ENCODE measurements around the gene OMA1.

Gene OMA1

DNA sequence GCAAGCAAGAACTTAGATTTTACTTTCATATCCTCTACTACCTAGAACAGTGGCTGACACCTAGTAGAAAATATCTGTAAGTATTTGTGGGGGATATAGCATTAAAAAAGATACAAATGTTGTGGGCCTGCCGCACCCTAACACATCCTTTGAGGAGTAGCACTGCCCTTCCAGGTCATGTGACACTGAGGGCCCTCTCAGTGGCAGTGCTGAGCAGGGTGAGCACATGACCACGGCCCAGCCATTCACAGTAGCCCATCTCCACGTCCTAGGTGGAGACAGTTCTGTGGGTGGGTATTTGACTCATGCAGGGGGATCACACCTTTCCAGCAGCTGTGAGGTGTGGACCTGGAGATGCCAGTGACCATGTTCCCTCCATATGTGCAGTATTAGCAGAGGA, 108.9 kb downstream of the OMA1 start:
- H3K4me3 ChIP-seq (replicated peaks; ENCODE audit: low read depth, low read length) = no peak overlapping the region
- peak; percentile 20 for DNase-seq (ENCODE audit: extremely low read depth, low read depth)
- TF ChIP-seq, protein P1, sequence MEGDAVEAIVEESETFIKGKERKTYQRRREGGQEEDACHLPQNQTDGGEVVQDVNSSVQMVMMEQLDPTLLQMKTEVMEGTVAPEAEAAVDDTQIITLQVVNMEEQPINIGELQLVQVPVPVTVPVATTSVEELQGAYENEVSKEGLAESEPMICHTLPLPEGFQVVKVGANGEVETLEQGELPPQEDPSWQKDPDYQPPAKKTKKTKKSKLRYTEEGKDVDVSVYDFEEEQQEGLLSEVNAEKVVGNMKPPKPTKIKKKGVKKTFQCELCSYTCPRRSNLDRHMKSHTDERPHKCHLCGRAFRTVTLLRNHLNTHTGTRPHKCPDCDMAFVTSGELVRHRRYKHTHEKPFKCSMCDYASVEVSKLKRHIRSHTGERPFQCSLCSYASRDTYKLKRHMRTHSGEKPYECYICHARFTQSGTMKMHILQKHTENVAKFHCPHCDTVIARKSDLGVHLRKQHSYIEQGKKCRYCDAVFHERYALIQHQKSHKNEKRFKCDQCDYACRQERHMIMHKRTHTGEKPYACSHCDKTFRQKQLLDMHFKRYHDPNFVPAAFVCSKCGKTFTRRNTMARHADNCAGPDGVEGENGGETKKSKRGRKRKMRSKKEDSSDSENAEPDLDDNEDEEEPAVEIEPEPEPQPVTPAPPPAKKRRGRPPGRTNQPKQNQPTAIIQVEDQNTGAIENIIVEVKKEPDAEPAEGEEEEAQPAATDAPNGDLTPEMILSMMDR (IDR thresholded peaks at IDR 0.05; ENCODE audit: low read depth, low read length, missing control alignments) = no peak

DNA sequence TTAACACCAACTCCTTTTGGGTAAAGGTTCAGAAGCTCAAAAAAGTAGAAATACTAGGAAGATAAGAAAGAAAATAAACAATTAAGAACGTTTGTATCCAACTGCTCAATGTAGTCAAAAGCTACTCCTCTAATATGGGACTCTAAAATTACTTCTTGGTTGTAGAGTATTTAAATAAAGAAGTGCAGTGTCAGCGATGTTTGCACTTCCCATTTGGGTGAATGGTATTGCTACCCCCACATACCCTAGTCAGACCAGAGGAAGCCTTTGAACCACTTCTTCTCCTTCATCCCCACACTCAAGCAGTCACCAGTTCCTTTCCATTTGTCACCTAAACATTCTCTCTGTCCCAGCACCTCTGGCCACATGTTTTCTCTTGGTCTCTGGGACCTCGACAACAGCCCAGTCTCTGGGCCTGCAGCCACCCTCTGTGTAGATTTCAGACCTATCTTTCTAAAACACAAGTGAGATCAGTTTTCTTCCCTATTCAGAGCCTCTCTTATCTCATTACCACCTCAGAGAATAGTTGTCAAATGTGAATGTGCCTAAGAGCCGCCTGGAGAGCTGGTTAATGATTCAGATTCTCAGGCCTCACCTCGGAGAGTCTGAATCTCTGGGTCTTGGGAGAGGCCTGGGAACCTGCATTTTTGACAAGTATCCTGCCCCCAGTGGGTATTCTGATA, 109.8 kb downstream of the OMA1 start:
- DNase-seq (ENCODE audit: extremely low read depth, low read depth) = no peak
- no peak overlapping the region for H3K4me3 ChIP-seq (replicated peaks; ENCODE audit: low read depth, low read length)
- TF ChIP-seq, protein P1 (IDR thresholded peaks at IDR 0.05; ENCODE audit: low read depth, low read length, missing control alignments) = no peak

DNA sequence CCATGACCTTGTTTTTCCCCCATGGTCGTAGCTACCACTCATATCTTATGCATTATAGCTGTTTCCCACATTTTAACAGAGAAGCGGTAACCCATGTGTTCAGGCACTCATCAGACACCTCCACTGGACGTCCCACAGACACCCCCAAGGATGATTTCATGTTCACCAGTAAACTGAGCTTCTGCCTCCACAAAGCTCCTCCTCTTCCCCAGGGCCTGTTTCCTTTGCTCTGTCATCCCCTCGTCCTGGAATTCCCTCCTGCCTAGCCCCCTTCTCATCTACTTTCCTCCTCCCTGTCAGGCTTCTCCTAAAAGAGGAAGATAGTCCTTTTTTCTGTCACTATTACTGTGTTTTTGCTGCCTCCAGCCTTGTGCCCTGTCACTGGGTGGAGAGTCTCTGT, 111.2 kb downstream of the OMA1 start:
- TF ChIP-seq, protein P1 (IDR thresholded peaks at IDR 0.05; ENCODE audit: low read depth, low read length, missing control alignments) = no peak
- no peak for DNase-seq (ENCODE audit: extremely low read depth, low read depth)
- no peak overlapping the region for H3K4me3 ChIP-seq (replicated peaks; ENCODE audit: low read depth, low read length)

DNA sequence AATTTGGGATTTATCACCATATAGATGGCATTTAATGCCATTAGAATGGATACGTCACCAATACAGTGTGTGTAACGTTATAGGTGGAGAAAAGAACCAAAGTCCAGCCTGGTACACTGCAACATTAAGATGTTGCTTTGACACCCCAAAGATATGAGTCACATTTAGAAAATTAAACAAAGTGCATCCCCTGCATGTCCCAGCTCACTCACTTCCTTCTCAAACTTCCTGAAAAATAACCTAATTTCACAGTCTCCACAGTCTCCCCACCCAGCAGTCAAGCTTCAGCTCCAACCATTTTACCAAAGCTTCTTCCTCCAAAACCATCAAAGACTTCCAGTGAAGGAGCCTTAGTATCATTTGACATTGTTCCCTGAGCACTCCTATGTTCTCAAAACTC, 111.9 kb downstream of the OMA1 start:
- TF ChIP-seq, protein P1 (IDR thresholded peaks at IDR 0.05; ENCODE audit: low read depth, low read length, missing control alignments) = no peak
- DNase-seq (ENCODE audit: extremely low read depth, low read depth) = no peak
- H3K4me3 ChIP-seq (replicated peaks; ENCODE audit: low read depth, low read length) = no peak overlapping the region

DNA sequence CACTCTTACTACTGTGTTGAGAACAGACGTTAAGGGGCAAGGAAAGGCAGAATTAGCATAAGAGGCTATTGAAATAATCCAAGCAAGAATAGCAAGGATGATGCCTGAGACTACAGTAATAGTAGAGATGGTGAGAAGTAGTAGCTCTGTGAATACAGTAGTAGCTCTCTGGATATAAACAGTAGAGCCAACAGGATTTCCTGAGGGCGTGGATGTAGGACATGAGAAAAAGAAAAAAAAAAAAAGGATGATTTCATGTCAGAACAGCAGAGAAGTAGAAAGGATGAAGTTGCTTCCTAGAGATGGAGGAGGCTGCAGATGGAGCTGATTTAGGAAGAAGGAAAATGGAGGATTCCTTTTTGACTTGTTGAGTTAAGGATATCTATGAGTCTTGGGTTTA, 112.3 kb downstream of the OMA1 start:
- TF ChIP-seq, protein P1 (IDR thresholded peaks at IDR 0.05; ENCODE audit: low read depth, low read length, missing control alignments) = no peak
- no peak for DNase-seq (ENCODE audit: extremely low read depth, low read depth)
- H3K4me3 ChIP-seq (replicated peaks; ENCODE audit: low read depth, low read length) = no peak overlapping the region

DNA sequence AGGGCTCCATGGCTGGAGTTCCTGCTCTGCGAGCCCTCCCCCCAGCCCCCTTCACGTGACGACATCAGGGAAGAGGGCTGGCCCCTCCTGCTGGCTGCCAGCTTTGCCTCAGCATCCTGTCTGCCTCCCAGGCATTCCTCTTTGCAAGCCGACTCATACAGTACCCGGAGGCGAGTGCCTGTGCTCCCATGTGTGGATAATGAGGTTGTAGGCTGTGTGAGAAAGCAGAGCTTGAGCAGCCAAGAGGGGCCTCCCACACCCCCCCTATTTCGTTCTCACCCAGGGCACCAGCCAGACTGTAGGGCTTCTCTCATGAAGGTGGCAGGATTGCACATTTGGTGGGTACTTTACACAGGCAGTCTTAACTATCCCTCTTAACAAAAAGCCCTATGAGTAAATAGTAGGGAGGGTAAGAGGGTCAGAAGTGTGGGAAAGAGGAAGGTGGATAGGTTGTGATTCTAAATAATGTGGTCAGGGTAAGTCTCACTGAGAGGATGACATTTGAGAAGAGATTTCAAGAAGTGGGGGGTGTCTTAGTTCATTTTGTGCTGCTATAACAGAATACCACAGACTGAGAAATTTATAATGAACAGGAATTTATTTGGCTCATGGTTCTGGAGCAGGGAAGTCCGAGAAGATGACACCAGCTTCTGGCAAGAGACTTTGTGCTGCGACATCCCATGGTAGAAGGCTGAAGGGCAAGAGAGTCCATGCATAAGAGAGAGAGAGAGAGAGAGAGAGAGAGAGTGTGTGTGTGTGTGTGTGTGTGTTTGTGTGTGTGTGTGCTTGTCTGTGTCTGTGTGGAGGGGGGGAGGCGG, 113.5 kb downstream of the OMA1 start:
- peak; percentile 86 for DNase-seq (ENCODE audit: extremely low read depth, low read depth)
- TF ChIP-seq, protein P1 (IDR thresholded peaks at IDR 0.05; ENCODE audit: low read depth, low read length, missing control alignments) = peak; percentile 23
- H3K4me3 ChIP-seq (replicated peaks; ENCODE audit: low read depth, low read length) = 0 out of 2 replicates have a peak overlapping the region, but pooled peaks have one; percentile 4

Data from HFF-Myc (cell line).